DLD1 (cell line): Measurements from ENCODE around the gene LRP1B.
"Not testable (repeated sequence)": the region's sequence is repeated elsewhere in the genome, so short reads cannot be mapped to it uniquely, and the experiment has no call there.

ENCODE experiments used
- in situ Hi-C: cut with HindIII; loops from 2 replicates; pipeline ENCODE4 v1.10.0; 2017; ENCODE audit warnings: low sequenced_read_pairs

LRP1B gene

DNA sequence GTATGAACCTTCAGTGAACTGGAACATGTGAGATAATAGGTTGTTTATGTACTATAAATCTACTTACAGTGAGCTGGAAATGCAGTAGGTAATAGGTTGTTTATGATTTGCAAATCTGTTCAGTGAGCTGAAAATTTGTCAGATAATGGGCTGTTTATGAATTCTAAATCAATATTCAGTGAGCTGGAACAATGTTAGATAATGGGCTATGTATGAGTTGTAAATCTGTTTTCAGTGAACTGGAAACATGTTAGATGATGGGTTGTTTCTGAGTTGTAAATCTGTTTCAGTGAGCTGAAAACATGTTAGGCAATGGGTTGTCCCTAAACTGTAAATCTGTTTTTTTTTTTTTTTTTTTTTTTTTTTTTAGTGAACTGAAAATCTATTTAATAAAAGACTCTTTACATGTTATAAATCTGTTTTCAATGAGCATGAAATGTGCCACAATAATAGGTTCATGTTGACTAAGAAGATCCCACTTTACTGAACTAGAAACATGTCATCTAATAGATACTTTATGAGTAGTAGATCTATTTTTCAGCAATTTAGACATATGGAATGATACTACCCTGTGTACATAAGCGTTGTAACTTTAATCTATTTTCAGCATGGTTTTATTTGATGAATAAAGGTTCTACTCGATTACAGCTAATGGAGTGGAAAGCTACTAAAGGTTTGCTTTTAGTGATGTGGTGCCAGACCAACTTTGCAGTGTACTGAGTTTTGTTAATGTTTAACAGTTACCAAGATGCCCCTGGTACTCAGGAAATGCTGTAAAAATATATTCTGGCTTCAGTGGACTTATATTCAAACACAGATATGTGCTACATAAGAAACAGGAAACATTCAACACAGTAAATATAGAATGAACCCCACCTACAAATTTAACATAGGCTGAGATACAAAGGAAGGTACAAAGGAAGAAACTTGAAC lies 1471.8 kb downstream of the LRP1B start:
- in situ Hi-C loops: no loop called here

DNA sequence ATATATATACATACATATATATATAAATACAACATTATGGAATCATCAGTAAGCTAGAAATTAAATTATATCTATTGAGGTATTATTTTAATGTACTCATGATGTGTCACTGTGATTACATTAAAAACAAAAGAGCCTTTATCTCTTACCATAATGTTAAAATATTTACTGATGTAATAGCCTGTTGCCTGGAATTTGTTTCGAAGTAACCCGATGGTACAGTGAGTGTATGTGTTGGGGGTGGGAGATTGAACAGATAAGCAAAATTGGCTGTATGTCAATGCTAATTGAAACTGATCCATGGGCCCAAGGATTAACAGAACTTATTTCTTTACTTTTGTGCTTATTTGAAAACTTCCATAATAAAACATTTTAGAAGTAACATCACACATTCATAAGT lies 1473.2 kb downstream of the LRP1B start:
- in situ Hi-C loops: no loop called here

GRCh38 chr2:140654565-140654964 lies 1476.3 kb downstream of the LRP1B start:
- in situ Hi-C loops: no loop called here

- in situ Hi-C loops: no loop called here
These were observed 1480.0 kb downstream of the LRP1B start for GRCh38 chr2:140650825-140651224.

- in situ Hi-C loops: not testable (repeated sequence)
These were observed 1480.7 kb downstream of the LRP1B start for GRCh38 chr2:140650134-140650533.

DNA sequence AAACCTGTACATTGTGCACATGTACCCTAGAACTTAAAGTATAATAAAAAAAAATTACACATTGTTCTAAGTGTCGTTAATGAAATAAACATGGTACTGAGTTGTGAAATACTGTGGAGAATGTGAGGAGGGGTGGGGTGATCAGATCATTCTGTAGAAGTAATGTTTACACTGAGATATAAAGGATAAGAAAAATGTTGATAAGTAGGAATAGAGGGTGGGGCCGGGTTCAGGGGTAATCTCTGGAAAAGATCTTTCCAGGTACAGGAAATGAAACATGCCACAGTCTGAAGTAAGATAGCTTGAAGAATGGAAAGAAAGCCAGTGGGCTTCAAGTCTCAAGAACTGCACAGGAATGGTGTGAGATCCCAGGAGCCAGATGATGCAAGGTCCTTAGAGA lies 1482.4 kb downstream of the LRP1B start:
- in situ Hi-C loops: no loop called here

- in situ Hi-C loops: no loop called here
These were observed 1487.0 kb downstream of the LRP1B start for GRCh38 chr2:140643761-140644187.

DNA sequence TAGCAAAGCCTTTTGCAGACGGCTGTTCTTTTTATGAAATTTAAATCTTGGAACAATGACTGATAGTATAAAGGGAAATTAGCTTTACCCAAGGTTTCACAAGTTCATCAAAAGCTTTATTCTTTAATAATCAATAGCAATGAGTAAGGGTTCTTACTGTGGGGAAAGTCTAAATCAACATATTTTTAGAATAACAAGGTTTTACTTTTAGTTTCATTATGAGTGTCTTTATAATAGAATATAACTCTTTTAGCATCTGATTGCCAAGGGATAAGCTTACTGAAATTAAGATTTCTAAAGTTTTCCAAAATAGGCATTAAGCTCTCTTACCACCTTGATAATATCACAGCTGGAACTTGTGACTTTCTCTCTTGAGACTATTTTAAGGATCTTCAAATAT lies 1489.7 kb downstream of the LRP1B start:
- in situ Hi-C loops: no loop called here

DNA sequence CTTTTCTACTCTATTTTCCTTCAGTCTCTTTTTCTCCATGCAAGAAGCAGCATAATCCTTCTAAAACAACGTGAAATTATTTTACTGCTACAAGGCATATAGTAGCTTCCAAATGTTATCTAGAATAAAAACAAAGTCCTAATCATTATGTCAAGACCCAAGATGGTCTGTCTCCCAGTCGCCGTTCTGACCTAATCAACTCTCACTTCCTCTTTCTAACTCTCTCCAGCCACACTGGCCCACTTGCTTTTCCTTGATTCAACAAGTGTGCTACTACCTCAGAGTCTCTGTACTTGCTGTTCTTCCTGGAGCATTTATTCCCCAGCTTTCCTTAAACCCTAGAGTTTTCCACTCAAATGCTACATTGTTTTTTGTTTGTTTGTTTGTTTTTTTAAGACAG lies 1491.2 kb downstream of the LRP1B start:
- in situ Hi-C loops: no loop called here

DNA sequence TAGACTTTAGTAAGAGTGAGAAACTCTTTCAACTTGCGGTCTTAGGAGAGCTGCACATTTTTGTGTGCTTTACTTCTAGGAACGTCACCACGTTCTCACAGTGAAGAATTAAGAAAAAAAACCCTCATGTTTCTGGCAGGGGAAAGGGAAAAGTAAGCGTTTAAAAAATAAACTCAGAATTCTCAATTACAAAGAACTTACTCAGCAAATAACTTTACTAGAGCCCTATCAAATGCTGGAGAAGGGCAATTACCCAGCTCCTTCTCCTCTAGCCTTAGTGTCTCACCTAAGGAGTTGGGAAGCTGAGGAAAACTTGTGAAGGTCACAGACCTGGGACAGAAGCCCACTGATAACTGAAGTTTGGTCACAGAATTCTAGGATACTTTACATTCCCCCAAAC lies 1500.3 kb downstream of the LRP1B start:
- in situ Hi-C loops: no loop called here

GRCh38 chr2:140627885-140628284 lies 1502.9 kb downstream of the LRP1B start:
- in situ Hi-C loops: no loop called here

GRCh38 chr2:140627136-140627535 lies 1503.7 kb downstream of the LRP1B start:
- in situ Hi-C loops: no loop called here

DNA sequence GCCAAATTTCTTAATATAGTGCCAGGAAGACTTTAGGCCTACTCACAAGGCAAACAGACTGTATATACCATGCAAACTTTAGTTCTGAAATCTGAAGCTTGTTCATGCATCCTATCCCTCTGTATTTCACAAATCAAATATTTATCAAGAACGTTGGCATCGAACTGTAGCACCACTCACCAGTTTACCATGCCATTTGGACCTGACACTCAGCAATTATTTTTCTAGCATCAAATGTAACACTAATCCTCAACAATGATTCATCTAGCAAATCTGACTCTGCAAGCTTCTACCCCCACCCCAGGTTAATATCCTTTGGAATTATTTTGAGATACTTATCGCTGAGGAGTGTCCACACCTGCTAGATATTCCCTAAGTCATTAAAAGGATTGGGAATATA lies 1506.6 kb downstream of the LRP1B start:
- in situ Hi-C loops: no loop called here

DNA sequence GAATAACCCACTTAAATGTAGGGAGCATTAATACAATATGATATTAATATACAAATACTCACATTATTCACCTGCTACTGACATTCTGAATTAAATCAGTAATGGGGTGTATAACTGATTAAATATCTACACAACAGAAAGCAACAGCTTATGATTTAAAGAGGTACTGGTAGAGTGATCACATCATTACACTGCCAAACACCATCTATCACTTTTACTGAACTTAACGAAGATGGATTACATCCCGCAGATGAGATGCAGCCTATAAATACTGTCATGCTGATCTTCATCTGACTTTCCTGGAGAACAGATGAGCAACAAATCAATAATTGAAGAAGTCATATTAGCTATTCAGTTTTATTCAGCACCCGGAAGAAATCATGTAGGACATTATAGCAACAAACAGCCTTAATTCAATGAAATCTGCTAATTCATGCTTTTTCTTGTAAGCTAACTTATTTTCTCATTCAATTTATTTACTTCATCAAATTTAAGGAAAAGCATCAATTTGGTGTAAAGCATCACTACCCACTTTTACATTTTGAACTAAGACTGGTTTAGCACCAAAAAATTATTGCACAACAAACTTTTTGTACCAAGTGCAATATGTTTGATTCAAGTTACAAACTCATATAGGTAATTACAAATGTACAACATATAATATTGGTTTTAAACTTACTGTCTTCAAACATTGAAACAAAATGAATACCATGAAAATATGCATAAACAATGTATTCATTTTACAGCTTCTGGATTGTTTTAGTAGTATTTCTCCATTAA lies 1509.0 kb downstream of the LRP1B start:
- in situ Hi-C loops: no loop called here

DNA sequence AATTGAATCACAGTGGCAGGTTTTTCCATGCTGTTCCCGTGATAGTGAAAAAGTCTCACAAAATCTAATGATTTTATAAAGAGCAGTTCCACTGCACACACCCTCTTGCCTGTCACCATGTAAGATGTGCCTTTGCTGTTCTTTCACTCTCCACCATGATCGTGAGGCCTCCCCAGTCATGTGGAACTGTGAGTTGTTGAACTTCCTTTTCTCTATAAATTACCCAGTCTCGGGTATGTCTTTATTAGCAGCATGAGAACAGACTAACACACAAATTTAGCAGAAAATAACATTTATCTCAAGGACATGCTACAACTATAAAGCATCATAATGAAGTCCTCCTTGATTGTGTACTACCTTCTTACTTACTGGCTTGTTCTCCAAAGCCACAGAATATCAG lies 1526.0 kb downstream of the LRP1B start:
- in situ Hi-C loops: no loop called here

- in situ Hi-C loops: no loop called here
These were observed 1526.7 kb downstream of the LRP1B start for GRCh38 chr2:140604096-140604495.

GRCh38 chr2:140603416-140603815 lies 1527.4 kb downstream of the LRP1B start:
- in situ Hi-C loops: no loop called here

- in situ Hi-C loops: no loop called here
These were observed 1529.0 kb downstream of the LRP1B start for GRCh38 chr2:140601801-140602200.

- in situ Hi-C loops: no loop called here
These were observed 1529.5 kb downstream of the LRP1B start for GRCh38 chr2:140601342-140601741.

DNA sequence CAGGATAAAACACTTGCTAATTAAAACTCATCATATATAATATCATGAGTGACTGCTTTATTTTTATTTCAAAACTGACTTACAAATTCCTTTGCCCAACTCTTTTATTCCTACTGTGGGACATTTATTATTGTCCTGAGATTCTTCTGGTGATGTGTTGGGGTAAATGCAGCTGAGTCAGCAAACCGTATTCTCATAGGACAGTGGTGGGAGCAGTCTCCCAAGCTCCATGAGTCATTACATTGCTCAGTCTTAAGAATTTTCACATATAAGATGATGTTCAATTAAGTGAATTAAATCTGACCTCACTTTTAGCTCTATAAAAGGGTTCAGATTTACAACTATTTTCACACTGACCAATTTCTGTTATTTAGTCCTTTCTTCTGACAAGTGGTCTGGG lies 1530.7 kb downstream of the LRP1B start:
- in situ Hi-C loops: no loop called here

- in situ Hi-C loops: no loop called here
These were observed 1533.0 kb downstream of the LRP1B start for GRCh38 chr2:140597836-140598235.

DNA sequence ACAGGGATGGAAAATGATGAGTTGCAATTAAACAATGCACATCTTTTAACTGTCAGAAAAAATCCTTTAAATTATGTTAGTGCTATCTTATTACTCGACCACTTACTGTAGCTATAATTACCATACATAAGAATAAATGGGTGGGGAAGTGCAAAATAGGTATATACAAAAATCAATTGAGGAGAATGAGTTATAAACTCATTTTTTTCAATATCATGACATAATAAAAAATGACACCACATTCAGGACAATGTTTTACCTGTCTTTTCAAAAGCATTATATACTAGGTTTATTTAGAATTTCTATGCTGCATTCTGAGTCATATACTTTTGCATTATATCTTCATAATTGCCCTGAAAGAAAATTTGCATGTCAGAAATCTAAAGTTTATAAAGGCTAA lies 1533.6 kb downstream of the LRP1B start:
- in situ Hi-C loops: no loop called here
